Transverse colon (tissue), 4 donors: ENCODE data around the gene FERMT3. TPM values are rescaled to one million over a fixed set of nuclear protein-coding genes. Genes with fewer than 3 reads are reported as not detected.

Experiments used
- DNase-seq: peaks from one replicate; pipeline ENCODE4 v3.0.0-alpha.2; 2019
- H3K27ac ChIP-seq, 4 donors: fragments of 200-600 bp; sonication (generic); 2 replicates each; pipeline ENCODE4 v1.5.1; 2016 to 2018; ENCODE audit warnings: inconsistent platforms in 4 of 4
- H3K27me3 ChIP-seq: fragments of 200-600 bp; sonication (generic); 2 replicates; pipeline ENCODE4 v1.5.1; 2017; ENCODE audit warnings: inconsistent platforms
- H3K36me3 ChIP-seq, 4 donors: fragments of 200-600 bp; sonication (generic); 2 replicates each; pipeline ENCODE4 v1.5.1; 2017 to 2019; ENCODE audit warnings: inconsistent platforms in 4 of 4
- H3K4me1 ChIP-seq, 4 donors: fragments of 200-600 bp; sonication (generic); 2 replicates each; pipeline ENCODE4 v1.5.1; 2017 to 2020; ENCODE audit warnings: inconsistent platforms in 4 of 4
- H3K4me3 ChIP-seq, 4 donors: fragments of 200-600 bp; sonication (generic); 1 replicate in 1 of 4; 2 replicates in 3 of 4; pipeline versions ENCODE4 v1.5.1 to v1.6.1; 2017 to 2019; ENCODE audit warnings: inconsistent platforms in 4 of 4
- H3K9me3 ChIP-seq, 2 donors: fragments of 200-600 bp; sonication (generic); 2 replicates each; pipeline ENCODE4 v1.5.1; 2017 to 2019; ENCODE audit warnings: inconsistent platforms in 2 of 2
- EP300 ChIP-seq: sonication (generic); formaldehyde crosslinking; IDR thresholded peaks from one replicate; pipeline ENCODE4 v1.6.1; 2017; ENCODE audit warnings: antibody characterized with exemption, low read depth
- POLR2A ChIP-seq: fragments of 450-650 bp; IDR thresholded peaks from one replicate; pipeline ENCODE4 v1.6.1; 2016; ENCODE audit warnings: antibody characterized with exemption, mild to moderate bottlenecking, moderate library complexity
- POLR2AphosphoS5 ChIP-seq, 3 donors: sonication (generic); formaldehyde crosslinking; IDR thresholded peaks; one replicate each; pipeline ENCODE4 v1.6.1; 2016; ENCODE audit warnings: antibody characterized with exemption in 3 of 3
- WGBS, 2 donors: methylation state at CpG; one replicate each; pipeline ENCODE4 v1.1.5; 2018; ENCODE audit warnings: low coverage in 1 of 2; 5-methylcytosine and 5-hydroxymethylcytosine counted together
- in situ Hi-C, 4 donors: fragments of 200-750 bp; cut with MboI; loops; one replicate each; pipeline versions ENCODE4 v1.15.0 to v1.15.1; 2017; ENCODE audit warnings: low sequenced_read_pairs in 3 of 4, low pct_ligation_motif_present in 1 of 4, low pct_unique_long_range_greater_than_20kb in 1 of 4
- intact Hi-C: fragments of 100-400 bp; cut with DNase I; formaldehyde crosslinking; loops from one replicate; pipeline ENCODE4 v1.15.1; 2023; ENCODE audit warnings: low total_unique reads
- total RNA-seq, 4 donors: library from RNA; depleted of rRNA; stranded (reverse); fragments of >200 nt; gene quantifications; one replicate each; pipeline ENCODE4 v1.1.0, GENCODE V29; 2016
- TF ChIP-seq, protein P1 (sequence below), 5 experiments: fragments of 200-600 bp in 3 of 5; fragments of 450-650 bp in 2 of 5; sonication (generic) in 3 of 5; IDR thresholded peaks; 1 replicate in 2 of 5; 2 replicates in 3 of 5; pipeline ENCODE4 v1.5.1; 2016 to 2017; ENCODE audit warnings: antibody characterized with exemption in 5 of 5, inconsistent platforms in 3 of 5, mild to moderate bottlenecking in 2 of 5, moderate library complexity in 1 of 5

Gene FERMT3
- total RNA-seq, 4 donors from 2014 or later: 14.6 to 63.3 (median 28.6) TPM

GRCh38 chr11:64260147-64260708 is 53.7 kb downstream of the FERMT3 start:
- peaks cover 0 to 31% (median 2%) of the 10 kb centered on the region in 4 donors for H3K36me3 ChIP-seq
- no peak for DNase-seq
- no peak for TF ChIP-seq POLR2A
- TF ChIP-seq POLR2AphosphoS5 (IDR thresholded peaks at IDR 0.05): no peak
- TF ChIP-seq, protein P1, sequence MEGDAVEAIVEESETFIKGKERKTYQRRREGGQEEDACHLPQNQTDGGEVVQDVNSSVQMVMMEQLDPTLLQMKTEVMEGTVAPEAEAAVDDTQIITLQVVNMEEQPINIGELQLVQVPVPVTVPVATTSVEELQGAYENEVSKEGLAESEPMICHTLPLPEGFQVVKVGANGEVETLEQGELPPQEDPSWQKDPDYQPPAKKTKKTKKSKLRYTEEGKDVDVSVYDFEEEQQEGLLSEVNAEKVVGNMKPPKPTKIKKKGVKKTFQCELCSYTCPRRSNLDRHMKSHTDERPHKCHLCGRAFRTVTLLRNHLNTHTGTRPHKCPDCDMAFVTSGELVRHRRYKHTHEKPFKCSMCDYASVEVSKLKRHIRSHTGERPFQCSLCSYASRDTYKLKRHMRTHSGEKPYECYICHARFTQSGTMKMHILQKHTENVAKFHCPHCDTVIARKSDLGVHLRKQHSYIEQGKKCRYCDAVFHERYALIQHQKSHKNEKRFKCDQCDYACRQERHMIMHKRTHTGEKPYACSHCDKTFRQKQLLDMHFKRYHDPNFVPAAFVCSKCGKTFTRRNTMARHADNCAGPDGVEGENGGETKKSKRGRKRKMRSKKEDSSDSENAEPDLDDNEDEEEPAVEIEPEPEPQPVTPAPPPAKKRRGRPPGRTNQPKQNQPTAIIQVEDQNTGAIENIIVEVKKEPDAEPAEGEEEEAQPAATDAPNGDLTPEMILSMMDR (IDR thresholded peaks at IDR 0.05): no peak
- TF ChIP-seq EP300: no peak
- intact Hi-C loops: no loop called here
- H3K4me3 ChIP-seq: no peak overlapping the region
- no peak overlapping the region for H3K27ac ChIP-seq
- no peaks in the 10 kb centered on the region for H3K4me1 ChIP-seq
- 86 to 100% methylated on average over 1 to 6 of the region's 6 CpGs for WGBS, 2 donors
- no peaks in the 10 kb centered on the region for H3K27me3 ChIP-seq
- in situ Hi-C loops: no loop called here
- no peaks in the 10 kb centered on the region for H3K9me3 ChIP-seq

GRCh38 chr11:64261556-64262080 is 55.1 kb downstream of the FERMT3 start:
- Histone ChIP-seq H3K4me3 (no peak overlapping the region), H3K4me1 (no peaks in the 10 kb centered on the region), H3K27me3 (no peaks in the 10 kb centered on the region), H3K36me3 (peaks cover 0 to 25% (median 3%) of the 10 kb centered on the region in 4 donors), H3K9me3 (no peaks in the 10 kb centered on the region), H3K27ac (no peak overlapping the region)
- WGBS, 2 donors: 90 to 95% methylated on average over 2 to 9 of the region's 18 CpGs
- intact Hi-C loops: no loop called here
- in situ Hi-C loops: no loop called here
- DNase-seq: no peak
- TF ChIP-seq POLR2AphosphoS5 (IDR thresholded peaks at IDR 0.05) (no peak), POLR2A (no peak), EP300 (no peak)
- TF ChIP-seq, protein P1 (IDR thresholded peaks at IDR 0.05): no peak

DNA sequence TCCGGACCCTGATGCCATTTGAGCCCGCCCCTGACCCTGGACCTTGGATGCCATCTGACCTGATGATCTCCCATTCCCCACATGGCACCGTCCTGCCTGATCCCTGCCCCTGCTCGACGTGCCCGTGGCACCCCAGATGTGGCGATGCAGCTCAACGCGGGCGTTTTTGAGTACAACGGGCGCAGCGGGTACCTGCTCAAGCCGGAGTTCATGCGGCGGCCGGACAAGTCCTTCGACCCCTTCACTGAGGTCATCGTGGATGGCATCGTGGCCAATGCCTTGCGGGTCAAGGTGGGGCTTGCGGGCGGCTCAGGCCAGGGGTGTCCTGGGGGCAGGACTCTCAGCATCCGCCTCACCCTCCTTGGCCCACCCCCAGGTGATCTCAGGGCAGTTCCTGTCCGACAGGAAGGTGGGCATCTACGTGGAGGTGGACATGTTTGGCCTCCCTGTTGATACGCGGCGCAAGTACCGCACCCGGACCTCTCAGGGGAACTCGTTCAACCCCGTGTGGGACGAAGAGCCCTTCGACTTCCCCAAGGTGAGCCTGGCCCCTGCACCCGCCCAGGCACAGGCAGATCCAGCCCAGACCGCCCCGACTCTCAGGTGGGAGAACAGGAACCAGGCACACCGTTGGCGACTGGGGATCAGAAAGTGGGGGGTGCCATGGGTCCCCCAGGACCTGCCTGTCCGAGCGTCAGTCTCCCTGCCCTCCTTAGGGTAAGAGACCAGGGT is 55.9 kb downstream of the FERMT3 start:
- Histone ChIP-seq H3K27ac (no peak overlapping the region), H3K4me3 (no peak overlapping the region), H3K4me1 (peaks cover 0 to 6% (median 5%) of the 10 kb centered on the region in 4 donors), H3K27me3 (no peaks in the 10 kb centered on the region), H3K9me3 (no peaks in the 10 kb centered on the region), H3K36me3 (peaks cover 0 to 24% (median 3%) of the 10 kb centered on the region in 4 donors)
- TF ChIP-seq EP300 (no peak), POLR2A (no peak), POLR2AphosphoS5 (IDR thresholded peaks at IDR 0.05) (no peak)
- TF ChIP-seq, protein P1 (IDR thresholded peaks at IDR 0.05): no peak
- DNase-seq: no peak
- in situ Hi-C loops (no loop called here), intact Hi-C loops (no loop called here)
- 91 to 93% methylated on average over 14 to 37 of the region's 42 CpGs for WGBS, 2 donors

DNA sequence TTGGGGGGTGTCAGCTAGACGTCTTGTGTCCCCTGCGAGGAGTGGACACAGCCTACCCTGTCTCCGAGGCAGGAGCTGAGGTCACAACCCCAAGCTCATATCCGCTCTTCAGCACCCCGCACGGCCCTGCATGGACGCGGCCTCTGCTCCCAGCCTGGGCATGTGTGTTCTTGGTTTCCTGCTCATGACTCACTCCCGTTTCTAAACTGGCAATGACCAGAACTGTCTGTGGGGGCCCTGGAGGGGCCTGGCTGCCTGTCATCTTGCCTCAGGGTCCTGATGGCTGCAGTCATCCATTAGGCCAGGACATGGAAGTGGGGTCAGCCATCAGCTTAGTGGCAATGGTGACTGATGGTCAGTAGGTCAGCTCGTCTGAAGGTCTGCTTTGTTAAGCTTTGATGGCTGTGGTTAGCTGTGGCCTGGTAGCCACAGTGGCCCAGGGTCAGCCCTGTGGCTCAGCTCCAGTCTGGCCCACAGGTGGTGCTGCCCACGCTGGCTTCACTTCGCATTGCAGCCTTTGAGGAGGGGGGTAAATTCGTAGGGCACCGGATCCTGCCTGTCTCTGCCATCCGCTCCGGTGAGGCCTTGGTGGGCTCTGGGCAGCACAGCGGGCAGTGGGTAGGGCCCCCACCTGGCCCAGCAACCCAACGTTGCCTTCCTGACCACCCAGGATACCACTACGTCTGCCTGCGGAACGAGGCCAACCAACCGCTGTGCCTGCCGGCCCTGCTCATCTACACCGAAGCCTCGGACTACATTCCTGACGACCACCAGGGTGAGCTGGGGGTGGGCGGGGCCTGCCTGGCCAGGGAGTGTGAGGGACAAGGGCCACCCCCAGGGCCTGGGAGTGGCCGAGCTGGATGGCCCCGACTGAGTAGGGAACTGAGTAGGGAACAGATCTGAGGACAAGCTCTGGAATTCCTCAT is 56.8 kb downstream of the FERMT3 start:
- Histone ChIP-seq H3K9me3 (no peaks in the 10 kb centered on the region), H3K27ac (no peak overlapping the region), H3K27me3 (no peaks in the 10 kb centered on the region), H3K4me1 (peaks cover 1 to 15% (median 12%) of the 10 kb centered on the region in 4 donors), H3K36me3 (peaks cover 0 to 24% (median 3%) of the 10 kb centered on the region in 4 donors), H3K4me3 (no peak overlapping the region)
- intact Hi-C loops (no loop called here), in situ Hi-C loops (no loop called here)
- TF ChIP-seq, protein P1 (IDR thresholded peaks at IDR 0.05): no peak
- TF ChIP-seq POLR2A: no peak
- no peak for TF ChIP-seq POLR2AphosphoS5 (IDR thresholded peaks at IDR 0.05)
- TF ChIP-seq EP300: no peak
- DNase-seq: no peak
- 73 to 88% methylated on average over 8 to 20 of the region's 29 CpGs for WGBS, 2 donors
